A549 treated with DMSO at 1 μM for 4 hours (cell line): ENCODE results near the gene SCGB1C2. TPM values are rescaled to one million over a fixed set of nuclear protein-coding genes. Genes with fewer than 3 reads are reported as not detected.

Experiments used
- total RNA-seq: library from RNA; stranded (reverse); fragments of 200-300 nt; extraction: Qiagen RNA extraction; gene quantifications from 5 replicates; pipeline ENCODE4 v1.2.3, GENCODE V29; 2022; ENCODE audit warnings: low read depth

SCGB1C2 gene
- total RNA-seq = not detected in 5 replicates

DNA sequence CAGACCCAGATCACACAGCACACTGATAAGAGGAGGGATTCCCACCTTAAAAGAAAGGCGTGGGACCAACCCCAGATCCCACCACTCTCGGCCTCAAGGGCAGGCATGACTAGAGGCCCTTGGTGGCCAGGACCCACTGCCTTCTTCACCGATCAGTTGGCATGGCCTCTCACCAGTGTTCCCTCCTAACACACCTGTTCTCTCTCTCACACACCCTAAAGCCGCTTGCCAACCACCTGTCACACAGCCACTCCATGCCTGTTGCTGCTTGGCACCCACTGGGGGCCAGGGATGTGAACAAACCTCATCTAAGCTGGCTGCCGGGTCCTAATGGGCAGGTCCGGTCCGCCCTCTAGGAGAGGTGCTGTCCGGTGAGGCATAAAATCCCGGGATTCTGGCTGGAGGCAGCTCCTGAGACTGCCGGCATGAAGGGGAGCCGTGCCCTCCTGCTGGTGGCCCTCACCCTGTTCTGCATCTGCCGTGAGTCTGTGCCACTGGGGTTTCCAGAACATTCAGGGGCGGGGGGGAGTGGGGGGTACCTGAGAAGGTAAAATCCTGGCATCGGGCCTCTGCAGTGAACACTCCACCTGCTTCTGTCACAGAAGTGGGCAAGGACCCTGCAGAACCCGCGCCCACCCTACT lies at the start of gene SCGB1C2:
SCGB1C2 (plus strand) TSS at position 404 of the 642 bp plus-strand sequence; CDS start at position 426, 22 bp downstream.

DNA sequence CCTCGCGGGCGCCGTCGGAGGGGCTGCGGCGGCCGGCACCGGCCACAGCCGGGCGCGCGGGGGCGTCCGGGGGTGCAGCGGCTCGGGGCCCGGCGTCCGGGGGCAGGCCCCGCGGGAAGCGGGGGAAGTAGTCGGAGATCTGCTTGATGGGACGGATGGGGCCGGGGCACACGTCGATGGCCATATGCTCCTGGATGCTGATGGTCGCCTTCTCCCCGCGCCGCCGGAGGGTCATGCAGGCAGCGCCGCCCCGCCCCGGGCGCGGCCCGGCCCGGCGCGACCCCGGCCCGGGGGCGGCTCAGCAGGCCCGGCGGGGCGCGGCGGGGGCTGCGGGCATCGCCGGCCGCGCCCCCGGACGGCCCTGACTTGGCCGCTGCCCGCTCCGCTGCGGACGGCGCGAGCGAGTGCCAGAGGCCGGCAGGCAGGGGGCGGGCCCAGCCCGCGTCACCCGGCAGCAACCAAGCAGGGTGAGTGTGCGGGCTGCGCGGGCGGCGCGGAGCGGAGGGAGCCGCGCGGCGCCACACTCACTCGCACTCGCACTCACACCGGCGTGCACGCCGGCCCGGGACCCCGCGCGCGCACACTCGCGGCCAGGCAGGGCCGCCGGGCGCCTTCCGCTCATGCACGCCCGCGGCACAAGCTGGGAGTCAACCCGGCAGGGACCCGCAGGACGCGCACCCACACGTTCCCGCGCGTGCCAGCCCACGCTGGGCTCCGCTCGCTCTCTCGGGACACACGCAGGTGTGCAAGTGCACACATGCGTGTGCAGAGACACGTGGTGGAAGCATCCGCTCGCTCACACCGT lies 44.1 kb downstream of the SCGB1C2 start, which contains the start of gene DOC2B:
DOC2B (minus strand) TSS at position 406 of the 805 bp plus-strand sequence; CDS start at position 235, 171 bp downstream.

Other genes starting within 250 kb of the SCGB1C2 start
- gene DOC2B, start 44.1 kb downstream of the SCGB1C2 start, total RNA-seq = 0.44 to 0.91 TPM (median 0.54 TPM) in 5 replicates
- 20.2 to 24.0 TPM (median 22.8 TPM) in 5 replicates for gene RPH3AL, start 215.2 kb downstream of the SCGB1C2 start, total RNA-seq